Trophoblast cell (in vitro differentiated cells and primary cell): ENCODE results near the gene ALG1.
"Not testable (repeated sequence)": the region's sequence is repeated elsewhere in the genome, so short reads cannot be mapped to it uniquely, and the experiment has no call there.

Experiments used
- DNase-seq, 2 donors: peaks; one replicate each; pipeline ENCODE4 v3.0.0-alpha.2; 2016
- H2AFZ ChIP-seq: 2 replicates; pipeline ENCODE4 v1.6.1; 2013; ENCODE audit warnings: low read length, moderate library complexity, mild to moderate bottlenecking; ENCODE audit not compliant: insufficient read depth, poor library complexity
- H2AK5ac ChIP-seq: 2 replicates; pipeline ENCODE4 v1.6.1; 2013; ENCODE audit warnings: mild to moderate bottlenecking, low read length
- H2BK120ac ChIP-seq: 2 replicates; pipeline ENCODE4 v1.6.1; 2013; ENCODE audit warnings: low read length, mild to moderate bottlenecking, moderate library complexity; ENCODE audit not compliant: insufficient read depth, poor library complexity
- H2BK12ac ChIP-seq: 2 replicates; pipeline ENCODE4 v1.6.1; 2013; ENCODE audit warnings: mild to moderate bottlenecking, low read length, moderate library complexity
- H2BK5ac ChIP-seq: 2 replicates; pipeline ENCODE4 v1.6.1; 2013; ENCODE audit warnings: low read length, low read depth, moderate library complexity, mild to moderate bottlenecking; ENCODE audit not compliant: poor library complexity
- H3K14ac ChIP-seq: 2 replicates; pipeline ENCODE4 v1.6.1; 2013; ENCODE audit warnings: mild to moderate bottlenecking, low read length
- H3K18ac ChIP-seq: 2 replicates; pipeline ENCODE4 v1.6.1; 2013; ENCODE audit warnings: mild to moderate bottlenecking, low read length
- H3K23ac ChIP-seq: 2 replicates; pipeline ENCODE4 v1.6.1; 2013; ENCODE audit warnings: low read length
- H3K27ac ChIP-seq: 2 replicates; pipeline ENCODE4 v1.5.1; 2013; ENCODE audit warnings: low read depth, mild to moderate bottlenecking, inconsistent platforms, low read length, moderate library complexity
- H3K27me3 ChIP-seq: 2 replicates; pipeline ENCODE4 v1.6.1; 2013; ENCODE audit warnings: inconsistent platforms, mild to moderate bottlenecking, low read length, moderate library complexity; ENCODE audit not compliant: insufficient read depth
- H3K36me3 ChIP-seq, 2 experiments: 1 replicate in 1 of 2; 2 replicates in 1 of 2; pipeline ENCODE4 v1.6.1; 2013; ENCODE audit warnings: low read length in 2 of 2, mild to moderate bottlenecking in 2 of 2, moderate library complexity in 1 of 2; ENCODE audit not compliant: insufficient read depth in 2 of 2, control insufficient read depth in 1 of 2
- H3K4ac ChIP-seq: 2 replicates; pipeline ENCODE4 v1.6.1; 2013; ENCODE audit warnings: low read depth, mild to moderate bottlenecking, low read length, moderate library complexity
- H3K4me1 ChIP-seq, 2 experiments: 1 replicate in 1 of 2; 2 replicates in 1 of 2; pipeline ENCODE4 v1.6.1; 2013; ENCODE audit warnings: low read length in 2 of 2, mild to moderate bottlenecking in 2 of 2, moderate library complexity in 1 of 2; ENCODE audit not compliant: insufficient read depth in 2 of 2, control insufficient read depth in 1 of 2
- H3K4me2 ChIP-seq: 2 replicates; pipeline ENCODE4 v1.6.1; 2013; ENCODE audit warnings: inconsistent platforms, mild to moderate bottlenecking, low read length, moderate library complexity
- H3K4me3 ChIP-seq: 2 replicates; pipeline ENCODE4 v1.5.1; 2013; ENCODE audit warnings: mild to moderate bottlenecking, low read depth, low read length, inconsistent platforms
- H3K79me1 ChIP-seq: one replicate; pipeline ENCODE4 v1.6.1; 2013; ENCODE audit warnings: low read length
- H3K79me2 ChIP-seq: 2 replicates; pipeline ENCODE4 v1.6.1; 2013; ENCODE audit warnings: low read length, mild to moderate bottlenecking; ENCODE audit not compliant: control insufficient read depth, insufficient read depth, poor library complexity
- H3K9ac ChIP-seq: 2 replicates; pipeline ENCODE4 v1.6.1; 2013; ENCODE audit warnings: mild to moderate bottlenecking, low read length
- H3K9me3 ChIP-seq: 2 replicates; pipeline ENCODE4 v1.6.1; 2013; ENCODE audit warnings: low read depth, mild to moderate bottlenecking, control low read depth, inconsistent platforms, low read length; ENCODE audit not compliant: insufficient read depth
- H4K12ac ChIP-seq: 2 replicates; pipeline ENCODE4 v1.6.1; 2013; ENCODE audit warnings: low read depth, mild to moderate bottlenecking, low read length, moderate library complexity
- H4K8ac ChIP-seq: 2 replicates; pipeline ENCODE4 v1.6.1; 2013; ENCODE audit warnings: low read depth, mild to moderate bottlenecking, low read length, moderate library complexity
- H4K91ac ChIP-seq: one replicate; pipeline ENCODE4 v1.6.1; 2013; ENCODE audit warnings: low read depth, mild to moderate bottlenecking, low read length, moderate library complexity
- WGBS: extraction: QIAGEN DNeasy Blood & Tissue Kit; methylation state at CpG from one replicate; pipeline ENCODE4 v1.1.7; 2013; ENCODE audit warnings: missing lambda C conversion rate; ENCODE audit not compliant: insufficient read length, insufficient coverage; ENCODE audit errors: extremely low coverage; 5-methylcytosine and 5-hydroxymethylcytosine counted together

Gene ALG1

GRCh38 chr16:5099174-5099573, 27.5 kb downstream of the ALG1 start:
- not testable (repeated sequence) for H3K9me3 ChIP-seq, H3K27me3 ChIP-seq, H3K9ac ChIP-seq, H3K4me1 ChIP-seq, H4K12ac ChIP-seq, H3K18ac ChIP-seq, H3K27ac ChIP-seq, DNase-seq, H4K91ac ChIP-seq, H3K4me2 ChIP-seq, H3K36me3 ChIP-seq, H2BK12ac ChIP-seq, H2AFZ ChIP-seq, H3K14ac ChIP-seq, H4K8ac ChIP-seq, H3K4me3 ChIP-seq, H3K23ac ChIP-seq, H2BK120ac ChIP-seq, H3K79me2 ChIP-seq, H2AK5ac ChIP-seq, H2BK5ac ChIP-seq, H3K4ac ChIP-seq, H3K79me1 ChIP-seq
- no CpG with 5 or more reads among the region's 4 CpGs for WGBS

- not testable (repeated sequence) for H3K27me3 ChIP-seq, H4K91ac ChIP-seq, H3K9me3 ChIP-seq, H3K79me2 ChIP-seq, H3K4me2 ChIP-seq, H3K4ac ChIP-seq, H2AK5ac ChIP-seq, H3K27ac ChIP-seq, H2AFZ ChIP-seq, H2BK12ac ChIP-seq, H2BK120ac ChIP-seq, H4K12ac ChIP-seq, H3K36me3 ChIP-seq, H3K23ac ChIP-seq, H3K14ac ChIP-seq, H2BK5ac ChIP-seq, DNase-seq, H3K18ac ChIP-seq, H3K4me1 ChIP-seq, H3K9ac ChIP-seq, H3K4me3 ChIP-seq, H3K79me1 ChIP-seq, H4K8ac ChIP-seq
- WGBS, result no CpG with 5 or more reads among the region's 12 CpGs
These were observed 31.8 kb downstream of the ALG1 start for GRCh38 chr16:5103296-5104032.

- H3K14ac ChIP-seq, H3K9me3 ChIP-seq, H2BK120ac ChIP-seq, H3K4me3 ChIP-seq, H3K23ac ChIP-seq, H3K79me1 ChIP-seq, H3K9ac ChIP-seq, H3K79me2 ChIP-seq, H4K8ac ChIP-seq, H4K12ac ChIP-seq, H2BK5ac ChIP-seq, H3K18ac ChIP-seq, H3K27ac ChIP-seq, H3K4me1 ChIP-seq, H2AFZ ChIP-seq, H2BK12ac ChIP-seq, H4K91ac ChIP-seq, H3K4me2 ChIP-seq, H3K4ac ChIP-seq, DNase-seq, H3K27me3 ChIP-seq, H3K36me3 ChIP-seq, H2AK5ac ChIP-seq: not testable (repeated sequence)
- WGBS, result no CpG with 5 or more reads among the region's 5 CpGs
These were observed 33.4 kb downstream of the ALG1 start for GRCh38 chr16:5105039-5105438.

- no peaks in the 10 kb centered on the region for H3K4me1 ChIP-seq
- H3K9ac ChIP-seq, result no peak overlapping the region
- no peak overlapping the region for H4K8ac ChIP-seq
- H3K23ac ChIP-seq, result no peak overlapping the region
- no peak overlapping the region for H2AFZ ChIP-seq
- no peak overlapping the region for H4K91ac ChIP-seq
- H3K79me2 ChIP-seq, result no peaks in the 10 kb centered on the region
- no peak overlapping the region for H3K18ac ChIP-seq
- no peaks in the 10 kb centered on the region for H3K36me3 ChIP-seq
- H3K4me3 ChIP-seq, result no peak overlapping the region
- WGBS, result no CpG with 5 or more reads among the region's 27 CpGs
- H3K27me3 ChIP-seq, result no peaks in the 10 kb centered on the region
- no peak overlapping the region for H3K4me2 ChIP-seq
- no peaks in the 10 kb centered on the region for H3K79me1 ChIP-seq
- no peak overlapping the region for H2BK12ac ChIP-seq
- H3K27ac ChIP-seq, result no peak overlapping the region
- H2BK120ac ChIP-seq, result no peak overlapping the region
- no peak overlapping the region for H3K4ac ChIP-seq
- no peak for DNase-seq
- no peak overlapping the region for H2BK5ac ChIP-seq
- no peak overlapping the region for H4K12ac ChIP-seq
- no peak overlapping the region for H2AK5ac ChIP-seq
- H3K9me3 ChIP-seq, result no peaks in the 10 kb centered on the region
- no peak overlapping the region for H3K14ac ChIP-seq
These were observed 37.0 kb downstream of the ALG1 start for GRCh38 chr16:5108505-5109158.
